HG03095 (cell line): Measurements from ENCODE around the gene SCN2B.

Experiments used
- ATAC-seq: cut with Tn5 transposase; IDR thresholded peaks from one replicate; pipeline ENCODE4 v1.9.1; 2021; ENCODE audit warnings: moderate library complexity; ENCODE audit not compliant: unreplicated experiment

The SCN2B gene

GRCh38 chr11:118175993-118176777 is at the start of gene SCN2B:
Gene SCN2B, minus strand, starts transcription at chr11:118176639. Its CDS starts 208 bp downstream, at chr11:118176431.
- no peak for ATAC-seq

GRCh38 chr11:118224511-118225188 is 48.2 kb upstream of the SCN2B start, which contains the start of gene JAML:
Gene JAML, minus strand, starts transcription at chr11:118225011. Its CDS starts 10,145 bp downstream, at chr11:118214866.
- no peak for ATAC-seq

- no peak for ATAC-seq
Measured at GRCh38 chr11:118223992-118224391, 47.6 kb upstream of the SCN2B start.

- ATAC-seq, result no peak
Measured at GRCh38 chr11:118223570-118223969, 47.1 kb upstream of the SCN2B start.

GRCh38 chr11:118222437-118222836 is 46.0 kb upstream of the SCN2B start:
- no peak for ATAC-seq

GRCh38 chr11:118221419-118221818 is 45.0 kb upstream of the SCN2B start:
- ATAC-seq, result no peak

- ATAC-seq, result no peak
Measured at GRCh38 chr11:118219732-118220131, 43.3 kb upstream of the SCN2B start.

GRCh38 chr11:118219244-118219643 is 42.8 kb upstream of the SCN2B start:
- no peak for ATAC-seq

GRCh38 chr11:118217575-118217974 is 41.1 kb upstream of the SCN2B start:
- ATAC-seq, result no peak

- ATAC-seq, result no peak
Measured at GRCh38 chr11:118216621-118217481, 40.4 kb upstream of the SCN2B start.

- no peak for ATAC-seq
Measured at GRCh38 chr11:118215765-118216164, 39.3 kb upstream of the SCN2B start.

- no peak for ATAC-seq
Measured at GRCh38 chr11:118215262-118215661, 38.8 kb upstream of the SCN2B start.

GRCh38 chr11:118214210-118214914 is 37.9 kb upstream of the SCN2B start:
- no peak for ATAC-seq

- no peak for ATAC-seq
Measured at GRCh38 chr11:118213781-118214180, 37.3 kb upstream of the SCN2B start.

- ATAC-seq, result no peak
Measured at GRCh38 chr11:118213201-118213600, 36.8 kb upstream of the SCN2B start.

- no peak for ATAC-seq
Measured at GRCh38 chr11:118212781-118213191, 36.3 kb upstream of the SCN2B start.

GRCh38 chr11:118212131-118212725 is 35.8 kb upstream of the SCN2B start:
- no peak for ATAC-seq

- no peak for ATAC-seq
Measured at GRCh38 chr11:118211006-118211405, 34.6 kb upstream of the SCN2B start.

- no peak for ATAC-seq
Measured at GRCh38 chr11:118210323-118210722, 33.9 kb upstream of the SCN2B start.

- no peak for ATAC-seq
Measured at GRCh38 chr11:118209033-118209432, 32.6 kb upstream of the SCN2B start.
